COLO829 (cell line): ENCODE measurements around the gene IFNGR1.

Source experiments
- DNase-seq: peaks from one replicate; pipeline ENCODE4 v3.0.0; 2012; ENCODE audit warnings: low spot score

Gene IFNGR1

DNA sequence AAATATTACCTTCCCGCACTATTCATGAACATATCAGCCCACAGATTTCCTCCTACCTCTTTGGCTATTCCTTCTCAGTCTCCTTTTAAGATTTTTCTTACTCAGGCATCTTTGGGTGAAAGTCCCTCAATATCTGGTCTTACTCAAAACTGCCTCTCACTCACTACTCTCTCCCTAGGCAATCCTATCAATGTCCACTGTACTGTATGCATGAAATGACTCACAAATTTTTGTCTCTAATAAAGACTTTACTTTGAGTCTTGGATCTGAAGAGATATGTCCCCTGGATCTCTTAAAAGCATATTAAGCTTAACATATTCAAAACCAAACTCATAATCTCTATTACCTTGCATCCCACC lies 70.2 kb downstream of the IFNGR1 start:
- DNase-seq: no peak

GRCh38 chr6:137148306-137149034 lies 70.7 kb downstream of the IFNGR1 start:
- DNase-seq: no peak
